ENCODE data around the gene PSTPIP1.

Gene PSTPIP1

GRCh38 chr15:76986743-76987142 is 8.2 kb upstream of the PSTPIP1 start:
- Histone ChIP-seq H2AFZ (ENCODE audit: low read length) (no peak overlapping the region), H3F3A (ENCODE audit: low read depth) (no peaks in the 10 kb centered on the region), H3K27me3 (ENCODE audit: insufficient read depth, low read length, poor library complexity, severe bottlenecking) (no peaks in the 10 kb centered on the region), H3K4me3 (ENCODE audit: low read length, poor library complexity, severe bottlenecking) (no peak overlapping the region), H3K4me1 (ENCODE audit: insufficient read depth, low read length, poor library complexity, severe bottlenecking) (peaks cover 17% of the 10 kb centered on the region), H3K79me2 (ENCODE audit: insufficient read depth, low read length) (no peaks in the 10 kb centered on the region), H3K9me3 (ENCODE audit: insufficient read depth, low read depth, low read length) (no peaks in the 10 kb centered on the region), H3K4me2 (ENCODE audit: low read depth, low read length, poor library complexity, severe bottlenecking) (no peak overlapping the region), H4K20me1 (ENCODE audit: insufficient read depth, low read length, poor library complexity, severe bottlenecking) (no peaks in the 10 kb centered on the region), H3K9me2 (replicated peaks; ENCODE audit: low read depth, low read length) (no peaks in the 10 kb centered on the region), H3K36me3 (ENCODE audit: insufficient read depth, low read length) (no peaks in the 10 kb centered on the region), H3K9ac (ENCODE audit: low read depth, low read length, poor library complexity, severe bottlenecking) (no peak overlapping the region)
- TF ChIP-seq EZH2phosphoT487 (IDR thresholded peaks at IDR 0.05; ENCODE audit: borderline replicate concordance) (no peak), CTCF (conservative IDR thresholded peaks at IDR 0.05; ENCODE audit: low read length) (no peak)

- Histone ChIP-seq H3K27me3 (ENCODE audit: insufficient read depth, low read length, poor library complexity, severe bottlenecking) (no peaks in the 10 kb centered on the region), H3K36me3 (ENCODE audit: insufficient read depth, low read length) (no peaks in the 10 kb centered on the region), H2AFZ (ENCODE audit: low read length) (no peak overlapping the region), H3K4me2 (ENCODE audit: low read depth, low read length, poor library complexity, severe bottlenecking) (no peak overlapping the region), H3K4me3 (ENCODE audit: low read length, poor library complexity, severe bottlenecking) (no peak overlapping the region), H3K9me2 (replicated peaks; ENCODE audit: low read depth, low read length) (no peaks in the 10 kb centered on the region), H3K9me3 (ENCODE audit: insufficient read depth, low read depth, low read length) (no peaks in the 10 kb centered on the region), H4K20me1 (ENCODE audit: insufficient read depth, low read length, poor library complexity, severe bottlenecking) (no peaks in the 10 kb centered on the region), H3F3A (ENCODE audit: low read depth) (no peaks in the 10 kb centered on the region), H3K79me2 (ENCODE audit: insufficient read depth, low read length) (no peaks in the 10 kb centered on the region), H3K9ac (ENCODE audit: low read depth, low read length, poor library complexity, severe bottlenecking) (no peak overlapping the region), H3K4me1 (ENCODE audit: insufficient read depth, low read length, poor library complexity, severe bottlenecking) (peaks cover 18% of the 10 kb centered on the region)
- TF ChIP-seq CTCF (conservative IDR thresholded peaks at IDR 0.05; ENCODE audit: low read length) (no peak), EZH2phosphoT487 (IDR thresholded peaks at IDR 0.05; ENCODE audit: borderline replicate concordance) (no peak)
Measured at GRCh38 chr15:76987276-76987675, 7.7 kb upstream of the PSTPIP1 start.

GRCh38 chr15:76987896-76988860 is 6.7 kb upstream of the PSTPIP1 start:
- no peaks in the 10 kb centered on the region for H3K36me3 ChIP-seq (ENCODE audit: insufficient read depth, low read length)
- H3K9me2 ChIP-seq (replicated peaks; ENCODE audit: low read depth, low read length): no peaks in the 10 kb centered on the region
- no peaks in the 10 kb centered on the region for H3K9me3 ChIP-seq (ENCODE audit: insufficient read depth, low read depth, low read length)
- H3F3A ChIP-seq (ENCODE audit: low read depth): no peaks in the 10 kb centered on the region
- H4K20me1 ChIP-seq (ENCODE audit: insufficient read depth, low read length, poor library complexity, severe bottlenecking): no peaks in the 10 kb centered on the region
- H3K4me2 ChIP-seq (ENCODE audit: low read depth, low read length, poor library complexity, severe bottlenecking): peak overlapping the region; percentile 48
- TF ChIP-seq CTCF (conservative IDR thresholded peaks at IDR 0.05; ENCODE audit: low read length) (no peak), EZH2phosphoT487 (IDR thresholded peaks at IDR 0.05; ENCODE audit: borderline replicate concordance) (no peak)
- H3K9ac ChIP-seq (ENCODE audit: low read depth, low read length, poor library complexity, severe bottlenecking): peak overlapping the region; percentile 61
- no peaks in the 10 kb centered on the region for H3K79me2 ChIP-seq (ENCODE audit: insufficient read depth, low read length)
- peak overlapping the region; percentile 84 for H2AFZ ChIP-seq (ENCODE audit: low read length)
- H3K27me3 ChIP-seq (ENCODE audit: insufficient read depth, low read length, poor library complexity, severe bottlenecking): no peaks in the 10 kb centered on the region
- peaks cover 19% of the 10 kb centered on the region for H3K4me1 ChIP-seq (ENCODE audit: insufficient read depth, low read length, poor library complexity, severe bottlenecking)
- H3K4me3 ChIP-seq (ENCODE audit: low read length, poor library complexity, severe bottlenecking): no peak overlapping the region
